Measurements from ENCODE around the gene TENM3. TPM values are rescaled to one million over a fixed set of nuclear protein-coding genes. Genes with fewer than 3 reads are reported as not detected.

TENM3 gene
- total and polyA plus RNA-seq, 10 of the 15 experiments (the other 5 are each of a cell fraction or from before 2014, with no cell fraction given): 0.01 to 1.7 (median 0.08) TPM; not detected in 2

DNA sequence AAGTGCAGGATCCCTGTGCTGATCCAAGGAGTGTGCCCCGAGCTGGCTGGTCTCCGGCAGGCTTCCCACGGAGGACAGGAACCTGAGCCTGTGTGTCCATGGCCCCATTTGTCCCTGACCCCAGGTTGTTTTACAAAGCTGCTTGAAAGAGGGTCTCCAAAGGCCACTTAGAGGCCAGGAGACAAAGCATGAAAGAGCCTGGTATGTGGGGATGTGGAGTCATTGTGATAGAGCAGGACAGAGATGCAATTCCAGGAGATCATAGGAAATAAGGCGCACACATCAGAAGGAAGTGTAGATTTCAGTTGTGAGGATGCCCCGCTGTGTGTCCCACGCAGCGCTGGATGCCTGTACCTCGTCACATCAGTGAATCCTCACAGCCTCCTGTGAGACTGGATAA is 48.0 kb downstream of the TENM3 start:
- H3K9me3 ChIP-seq (replicated peaks; ENCODE audit: control insufficient read depth, insufficient read depth, low read length): no peaks in the 10 kb centered on the region
- intact Hi-C loops (cut with micrococcal nuclease; ENCODE audit: unreplicated experiment): no loop called here
- TF ChIP-seq BCL11A (IDR thresholded peaks at IDR 0.05; ENCODE audit: low read depth, low read length): no peak
- TF ChIP-seq, protein P1, sequence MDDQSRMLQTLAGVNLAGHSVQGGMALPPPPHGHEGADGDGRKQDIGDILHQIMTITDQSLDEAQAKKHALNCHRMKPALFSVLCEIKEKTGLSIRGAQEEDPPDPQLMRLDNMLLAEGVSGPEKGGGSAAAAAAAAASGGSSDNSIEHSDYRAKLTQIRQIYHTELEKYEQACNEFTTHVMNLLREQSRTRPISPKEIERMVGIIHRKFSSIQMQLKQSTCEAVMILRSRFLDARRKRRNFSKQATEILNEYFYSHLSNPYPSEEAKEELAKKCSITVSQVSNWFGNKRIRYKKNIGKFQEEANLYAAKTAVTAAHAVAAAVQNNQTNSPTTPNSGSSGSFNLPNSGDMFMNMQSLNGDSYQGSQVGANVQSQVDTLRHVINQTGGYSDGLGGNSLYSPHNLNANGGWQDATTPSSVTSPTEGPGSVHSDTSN (IDR thresholded peaks at IDR 0.05; ENCODE audit: insufficient replicate concordance, low read depth, low read length): no peak
- no peak for TF ChIP-seq SRF (IDR thresholded peaks at IDR 0.05; ENCODE audit: low read depth in 2 of 2, low read length in 2 of 2)
- no peak for TF ChIP-seq YY1 (IDR thresholded peaks at IDR 0.05; ENCODE audit: low read depth, low read length)
- TF ChIP-seq PML (IDR thresholded peaks at IDR 0.05; ENCODE audit: low read length): no peak
- TF ChIP-seq BACH1 (IDR thresholded peaks at IDR 0.05; ENCODE audit: borderline replicate concordance): no peak
- TF ChIP-seq TCF3 (IDR thresholded peaks at IDR 0.05; ENCODE audit: borderline replicate concordance, insufficient read depth, low read depth, low read length): no peak
- TF ChIP-seq GATAD2B (conservative IDR thresholded peaks at IDR 0.05; ENCODE audit: low read depth): no peak
- no peak for TF ChIP-seq RCOR1 (conservative IDR thresholded peaks at IDR 0.05; ENCODE audit: low read depth, low read length)
- TF ChIP-seq RFX5 (IDR thresholded peaks at IDR 0.05; ENCODE audit: low read depth, low read length): no peak
- TF ChIP-seq SIX5 (IDR thresholded peaks at IDR 0.05; ENCODE audit: low read depth, low read length, severe bottlenecking): no peak
- TF ChIP-seq, protein P2, sequence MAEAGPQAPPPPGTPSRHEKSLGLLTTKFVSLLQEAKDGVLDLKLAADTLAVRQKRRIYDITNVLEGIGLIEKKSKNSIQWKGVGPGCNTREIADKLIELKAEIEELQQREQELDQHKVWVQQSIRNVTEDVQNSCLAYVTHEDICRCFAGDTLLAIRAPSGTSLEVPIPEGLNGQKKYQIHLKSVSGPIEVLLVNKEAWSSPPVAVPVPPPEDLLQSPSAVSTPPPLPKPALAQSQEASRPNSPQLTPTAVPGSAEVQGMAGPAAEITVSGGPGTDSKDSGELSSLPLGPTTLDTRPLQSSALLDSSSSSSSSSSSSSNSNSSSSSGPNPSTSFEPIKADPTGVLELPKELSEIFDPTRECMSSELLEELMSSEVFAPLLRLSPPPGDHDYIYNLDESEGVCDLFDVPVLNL (IDR thresholded peaks at IDR 0.05; ENCODE audit: low read depth, low read length): no peak
- TF ChIP-seq, protein P3, sequence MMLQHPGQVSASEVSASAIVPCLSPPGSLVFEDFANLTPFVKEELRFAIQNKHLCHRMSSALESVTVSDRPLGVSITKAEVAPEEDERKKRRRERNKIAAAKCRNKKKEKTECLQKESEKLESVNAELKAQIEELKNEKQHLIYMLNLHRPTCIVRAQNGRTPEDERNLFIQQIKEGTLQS (IDR thresholded peaks at IDR 0.05; ENCODE audit: borderline replicate concordance, extremely low read depth, low read depth, low read length): no peak
- no peak for TF ChIP-seq POU2F2 (IDR thresholded peaks at IDR 0.05; ENCODE audit: borderline replicate concordance, low read depth, low read length)
- no peak for TF ChIP-seq SUZ12 (IDR thresholded peaks at IDR 0.05; ENCODE audit: unreplicated experiment)
- H3K79me2 ChIP-seq (ENCODE audit: control insufficient read depth, insufficient read depth, low read length): no peaks in the 10 kb centered on the region
- H3K9ac ChIP-seq (ENCODE audit: control insufficient read depth, insufficient read depth, low read length): no peak overlapping the region
- H3K27ac ChIP-seq (ENCODE audit: control insufficient read depth, insufficient read depth): no peak overlapping the region
- ATAC-seq (no peak), DNase-seq (ENCODE audit: low read depth, low spot score) (no peak), FAIRE-seq (no peak)
- H3K4me2 ChIP-seq (ENCODE audit: control insufficient read depth, insufficient read depth): no peak overlapping the region
- no TSS peak for BruUV-seq (replicated peaks)
- WGBS (ENCODE audit: insufficient coverage, insufficient replicate concordance, low lambda C conversion rate, missing lambda C conversion rate): 47% methylated on average over 8 of the region's 8 CpGs
- ChIA-PET POLR2A (no interaction called here), CTCF (no interaction called here), RAD21 (ENCODE audit: unreplicated experiment) (no interaction called here), SMC1A (ENCODE audit: uncharacterized antibody, unreplicated experiment) (no interaction called here)
- H4K20me1 ChIP-seq (ENCODE audit: control insufficient read depth, insufficient read depth): no peaks in the 10 kb centered on the region
- no peak overlapping the region for H3K4me3 ChIP-seq
- H3K36me3 ChIP-seq (ENCODE audit: control insufficient read depth in 2 of 2, insufficient read depth in 2 of 2, low read length in 1 of 2): no peaks in the 10 kb centered on the region
- H3K27me3 ChIP-seq (replicated peaks in 1 of 2; ENCODE audit: control insufficient read depth in 2 of 2, insufficient read depth in 2 of 2, low read length in 1 of 2): no peaks in the 10 kb centered on the region
- in situ Hi-C loops (cut with MboI): no loop called here
- H2AFZ ChIP-seq (ENCODE audit: control insufficient read depth, low read depth, low read length): no peak overlapping the region
- no peaks in the 10 kb centered on the region for H3K4me1 ChIP-seq (ENCODE audit: control insufficient read depth, insufficient read depth, low read length)

Measured in GM12878 (cell line).